Measurements from ENCODE around the gene GPR150.

DNA sequence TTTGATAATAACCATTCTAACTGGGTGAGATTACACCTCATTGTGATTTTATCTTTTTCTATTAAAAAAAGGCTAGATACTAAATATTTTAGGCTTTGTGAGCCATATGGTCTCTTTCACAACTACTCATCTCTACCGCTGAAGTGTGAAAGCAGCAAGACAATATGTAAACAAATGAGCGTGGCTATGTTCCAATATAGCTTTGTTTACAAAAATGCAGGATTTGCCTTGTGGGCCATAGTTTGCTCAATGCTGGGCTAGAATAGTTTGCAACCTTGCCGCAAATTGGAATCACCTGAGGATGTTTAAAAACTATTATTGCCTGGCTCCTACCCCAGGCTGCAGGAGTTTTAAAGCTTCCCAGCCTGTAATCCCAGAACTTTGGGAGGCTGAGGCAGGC lies 10.2 kb upstream of the GPR150 start:
- no peak for TF ChIP-seq TAF1 (IDR thresholded peaks at IDR 0.05; ENCODE audit: borderline replicate concordance, low read depth, low read length)
- TF ChIP-seq POLR2A (IDR thresholded peaks at IDR 0.05; ENCODE audit: low read depth, low read length), result no peak
- no peak for TF ChIP-seq POLR2AphosphoS5 (IDR thresholded peaks at IDR 0.05; ENCODE audit: low read depth, low read length)
